HG02763 (cell line): ENCODE results near the gene PCDHGB4.
A peak's percentile ranks its signal among the peaks of the same experiment; 100 is the strongest.
"Not testable (repeated sequence)": the region's sequence is repeated elsewhere in the genome, so short reads cannot be mapped to it uniquely, and the experiment has no call there.

ENCODE experiments used
- ATAC-seq: cut with Tn5 transposase; IDR thresholded peaks from one replicate; pipeline ENCODE4 v1.9.1; 2021; ENCODE audit warnings: mild to moderate bottlenecking, moderate library complexity; ENCODE audit not compliant: unreplicated experiment

The PCDHGB4 gene

GRCh38 chr5:141366016-141366896, 21.2 kb upstream of the PCDHGB4 start:
- no peak for ATAC-seq

DNA sequence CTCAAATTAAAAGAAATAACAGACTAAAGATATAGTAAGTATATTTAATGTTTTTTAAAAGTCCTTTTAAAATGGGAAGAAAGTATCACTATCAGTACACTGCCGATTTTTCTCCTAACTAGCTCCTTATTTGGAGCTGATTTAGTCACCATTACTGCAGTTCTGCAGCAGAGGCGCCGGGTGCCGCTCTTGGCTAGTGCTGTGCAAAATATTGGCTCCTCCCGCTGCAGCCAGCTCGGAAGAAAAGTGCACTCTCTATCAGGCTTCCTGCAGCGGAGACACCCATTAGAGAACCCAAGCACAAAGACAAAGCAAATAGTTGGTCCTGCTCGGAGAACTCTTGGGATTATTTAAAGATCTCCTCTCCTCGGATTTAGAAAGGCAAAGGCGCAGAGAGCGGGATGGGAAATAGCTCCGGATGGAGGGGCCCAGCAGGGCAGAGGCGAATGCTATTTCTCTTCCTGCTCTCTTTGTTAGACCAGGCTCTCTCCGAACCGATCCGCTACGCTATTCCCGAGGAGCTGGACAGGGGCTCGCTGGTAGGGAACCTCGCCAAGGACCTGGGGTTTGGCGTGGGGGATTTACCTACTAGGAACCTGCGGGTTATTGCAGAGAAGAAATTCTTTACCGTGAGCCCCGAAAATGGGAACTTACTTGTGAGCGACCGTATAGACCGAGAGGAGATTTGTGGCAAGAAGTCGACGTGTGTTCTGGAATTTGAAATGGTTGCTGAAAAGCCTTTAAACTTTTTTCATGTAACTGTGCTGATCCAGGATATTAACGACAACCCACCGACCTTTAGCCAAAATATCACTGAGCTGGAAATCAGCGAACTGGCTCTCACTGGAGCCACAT, 17.3 kb upstream of the PCDHGB4 start, which contains the start of gene PCDHGB3:
PCDHGB3 (plus strand) TSS at position 249 of the 855 bp plus-strand sequence; CDS start at position 402, 153 bp downstream.
- peak; percentile 84 for ATAC-seq

DNA sequence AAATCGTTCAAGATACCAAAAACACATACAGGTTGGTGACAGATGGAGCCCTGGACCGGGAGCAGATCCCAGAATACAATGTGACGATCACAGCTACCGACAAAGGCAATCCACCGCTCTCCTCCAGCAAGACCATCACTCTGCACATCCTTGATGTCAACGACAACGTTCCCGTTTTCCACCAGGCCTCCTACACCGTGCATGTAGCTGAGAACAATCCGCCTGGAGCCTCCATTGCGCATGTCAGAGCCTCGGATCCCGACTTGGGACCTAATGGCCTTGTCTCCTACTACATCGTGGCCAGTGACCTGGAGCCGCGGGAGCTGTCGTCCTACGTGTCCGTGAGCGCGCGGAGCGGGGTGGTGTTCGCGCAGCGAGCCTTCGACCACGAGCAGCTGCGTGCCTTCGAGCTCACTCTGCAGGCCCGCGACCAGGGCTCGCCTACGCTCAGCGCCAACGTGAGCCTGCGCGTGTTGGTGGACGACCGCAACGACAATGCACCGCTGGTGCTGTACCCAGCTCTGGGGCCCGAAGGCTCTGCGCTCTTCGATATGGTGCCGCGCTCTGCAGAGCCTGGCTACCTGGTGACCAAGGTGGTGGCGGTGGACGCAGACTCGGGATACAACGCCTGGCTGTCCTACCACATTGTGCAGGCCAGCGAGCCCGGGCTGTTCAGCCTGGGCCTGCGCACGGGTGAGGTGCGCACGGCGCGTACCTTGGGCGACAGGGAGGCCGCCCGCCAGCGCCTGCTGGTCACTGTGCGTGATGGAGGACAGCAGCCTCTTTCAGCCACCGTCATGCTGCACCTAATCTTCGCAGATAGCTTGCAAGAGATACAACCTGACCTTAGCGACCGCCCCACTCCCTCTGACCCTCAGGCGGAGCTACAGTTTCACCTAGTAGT, 15.7 kb upstream of the PCDHGB4 start:
- no peak for ATAC-seq

DNA sequence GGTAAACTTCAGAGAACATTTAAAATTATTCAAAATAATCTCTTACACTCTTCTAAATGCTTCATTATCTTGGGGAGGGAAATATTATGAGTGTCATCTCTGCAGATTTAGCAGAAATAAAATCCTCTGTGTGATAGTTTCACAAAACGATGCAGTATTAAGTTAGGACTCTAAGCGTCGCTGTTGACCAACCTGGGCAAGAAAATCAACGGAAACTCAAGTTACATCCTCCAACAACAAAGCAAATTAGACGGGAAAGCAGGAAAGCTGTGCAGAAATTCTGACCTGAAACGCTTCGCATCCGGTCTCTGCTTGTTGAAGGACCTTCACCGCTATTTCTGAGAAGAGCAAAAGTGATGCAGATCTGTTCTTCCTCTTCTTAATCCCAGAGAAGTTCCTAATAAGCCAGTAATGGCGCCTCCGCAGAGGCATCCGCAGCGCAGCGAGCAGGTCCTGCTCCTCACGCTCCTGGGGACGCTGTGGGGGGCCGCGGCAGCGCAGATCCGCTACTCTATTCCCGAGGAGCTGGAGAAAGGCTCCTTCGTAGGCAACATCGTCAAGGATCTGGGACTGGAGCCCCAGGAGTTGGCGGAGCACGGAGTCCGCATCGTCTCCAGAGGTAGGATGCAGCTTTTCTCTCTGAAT, 13.7 kb upstream of the PCDHGB4 start, which contains the start of gene PCDHGA6:
PCDHGA6 (plus strand) TSS at position 219 of the 645 bp plus-strand sequence; CDS start at position 412, 193 bp downstream.
- no peak for ATAC-seq

DNA sequence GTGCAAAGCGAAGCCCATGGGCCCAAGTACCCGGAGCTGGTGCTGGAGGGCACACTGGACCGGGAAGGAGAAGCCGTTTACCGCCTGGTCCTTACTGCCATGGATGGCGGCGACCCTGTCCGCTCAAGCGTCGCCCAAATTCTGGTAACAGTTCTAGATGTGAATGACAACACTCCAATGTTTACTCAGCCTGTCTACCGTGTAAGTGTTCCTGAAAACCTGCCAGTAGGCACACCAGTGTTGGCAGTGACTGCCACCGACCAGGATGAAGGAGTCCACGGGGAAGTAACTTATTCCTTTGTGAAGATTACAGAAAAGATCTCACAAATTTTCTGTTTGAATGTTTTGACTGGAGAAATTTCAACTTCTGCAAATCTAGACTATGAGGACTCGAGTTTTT, 12.9 kb upstream of the PCDHGB4 start:
- ATAC-seq: no peak

- ATAC-seq: not testable (repeated sequence)
Observed at GRCh38 chr5:141375444-141376155, 11.9 kb upstream of the PCDHGB4 start.

DNA sequence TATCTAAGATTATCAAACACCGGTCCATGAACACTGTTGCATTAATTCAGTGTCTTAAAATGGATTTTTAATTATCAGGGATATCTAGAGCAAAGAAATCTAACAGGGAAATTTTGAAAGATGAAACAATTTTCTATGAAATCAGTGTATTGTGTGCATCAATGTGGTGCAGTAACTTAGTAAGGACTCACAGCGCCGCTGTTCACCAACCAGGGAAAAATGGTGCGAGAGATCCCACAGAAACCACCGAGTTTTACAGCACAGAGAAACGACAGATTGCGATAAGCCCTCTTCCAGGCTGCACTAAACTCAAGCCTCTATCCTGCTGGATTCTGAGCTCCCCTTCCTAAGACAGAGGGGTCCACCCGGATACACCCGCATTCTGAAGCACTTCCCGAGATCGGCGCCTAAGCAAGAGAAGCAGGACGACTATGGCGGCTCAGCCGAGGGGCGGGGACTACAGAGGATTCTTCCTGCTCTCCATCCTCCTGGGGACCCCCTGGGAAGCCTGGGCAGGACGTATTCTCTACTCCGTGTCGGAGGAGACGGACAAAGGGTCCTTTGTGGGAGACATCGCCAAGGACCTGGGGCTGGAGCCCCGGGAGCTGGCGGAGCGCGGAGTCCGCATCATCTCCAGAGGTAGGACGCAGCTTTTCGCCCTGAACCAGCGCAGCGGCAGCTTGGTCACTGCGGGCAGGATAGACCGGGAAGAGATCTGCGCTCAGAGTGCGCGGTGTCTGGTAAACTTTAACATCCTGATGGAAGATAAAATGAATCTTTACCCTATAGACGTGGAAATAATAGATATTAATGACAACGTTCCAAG, 4.8 kb upstream of the PCDHGB4 start, which contains the start of gene PCDHGA7:
PCDHGA7 (plus strand) TSS at position 274 of the 826 bp plus-strand sequence; CDS start at position 432, 158 bp downstream.
- ATAC-seq: no peak

DNA sequence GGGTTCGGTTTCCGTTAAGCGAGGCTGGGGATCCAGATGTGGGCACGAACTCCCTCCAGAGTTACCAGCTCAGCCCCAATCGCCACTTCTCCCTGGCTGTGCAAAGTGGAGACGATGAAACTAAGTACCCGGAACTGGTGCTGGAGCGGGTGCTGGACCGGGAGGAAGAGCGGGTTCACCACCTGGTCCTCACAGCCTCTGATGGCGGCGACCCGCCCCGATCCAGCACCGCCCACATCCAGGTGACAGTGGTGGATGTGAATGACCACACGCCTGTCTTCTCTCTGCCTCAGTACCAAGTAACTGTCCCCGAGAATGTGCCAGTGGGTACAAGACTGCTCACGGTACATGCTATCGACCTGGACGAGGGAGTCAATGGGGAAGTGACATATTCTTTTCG, 4.2 kb upstream of the PCDHGB4 start:
- ATAC-seq: no peak

GRCh38 chr5:141384471-141385267, 2.8 kb upstream of the PCDHGB4 start:
- ATAC-seq: no peak

GRCh38 chr5:141388661-141389060, 1.2 kb downstream of the PCDHGB4 start:
- no peak for ATAC-seq

DNA sequence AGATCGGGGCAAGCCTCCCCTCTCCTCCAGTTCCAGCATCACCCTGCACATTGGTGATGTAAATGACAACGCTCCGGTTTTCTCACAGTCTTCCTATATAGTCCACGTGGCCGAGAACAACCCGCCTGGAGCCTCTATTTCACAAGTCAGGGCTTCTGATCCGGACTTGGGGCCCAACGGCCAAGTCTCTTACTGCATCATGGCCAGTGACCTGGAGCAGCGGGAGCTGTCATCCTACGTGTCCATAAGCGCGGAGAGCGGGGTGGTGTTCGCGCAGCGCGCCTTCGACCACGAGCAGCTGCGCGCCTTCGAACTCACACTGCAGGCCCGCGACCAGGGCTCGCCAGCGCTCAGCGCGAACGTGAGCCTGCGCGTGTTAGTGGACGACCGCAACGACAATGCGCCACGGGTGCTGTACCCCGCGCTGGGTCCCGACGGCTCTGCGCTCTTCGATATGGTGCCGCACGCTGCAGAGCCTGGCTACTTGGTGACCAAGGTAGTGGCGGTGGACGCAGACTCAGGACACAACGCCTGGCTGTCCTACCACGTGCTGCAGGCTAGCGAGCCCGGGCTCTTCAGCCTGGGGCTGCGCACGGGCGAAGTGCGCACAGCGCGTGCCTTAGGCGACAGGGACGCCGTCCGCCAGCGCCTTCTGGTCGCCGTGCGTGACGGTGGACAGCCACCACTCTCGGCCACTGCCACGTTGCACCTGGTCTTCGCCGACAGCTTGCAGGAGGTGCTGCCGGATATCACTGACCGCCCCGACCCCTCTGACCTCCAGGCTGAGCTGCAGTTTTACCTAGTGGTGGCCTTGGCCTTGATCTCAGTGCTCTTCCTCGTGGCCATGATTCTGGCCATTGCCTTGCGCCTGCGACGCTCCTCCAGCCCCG, 1.9 kb downstream of the PCDHGB4 start:
- ATAC-seq: no peak

DNA sequence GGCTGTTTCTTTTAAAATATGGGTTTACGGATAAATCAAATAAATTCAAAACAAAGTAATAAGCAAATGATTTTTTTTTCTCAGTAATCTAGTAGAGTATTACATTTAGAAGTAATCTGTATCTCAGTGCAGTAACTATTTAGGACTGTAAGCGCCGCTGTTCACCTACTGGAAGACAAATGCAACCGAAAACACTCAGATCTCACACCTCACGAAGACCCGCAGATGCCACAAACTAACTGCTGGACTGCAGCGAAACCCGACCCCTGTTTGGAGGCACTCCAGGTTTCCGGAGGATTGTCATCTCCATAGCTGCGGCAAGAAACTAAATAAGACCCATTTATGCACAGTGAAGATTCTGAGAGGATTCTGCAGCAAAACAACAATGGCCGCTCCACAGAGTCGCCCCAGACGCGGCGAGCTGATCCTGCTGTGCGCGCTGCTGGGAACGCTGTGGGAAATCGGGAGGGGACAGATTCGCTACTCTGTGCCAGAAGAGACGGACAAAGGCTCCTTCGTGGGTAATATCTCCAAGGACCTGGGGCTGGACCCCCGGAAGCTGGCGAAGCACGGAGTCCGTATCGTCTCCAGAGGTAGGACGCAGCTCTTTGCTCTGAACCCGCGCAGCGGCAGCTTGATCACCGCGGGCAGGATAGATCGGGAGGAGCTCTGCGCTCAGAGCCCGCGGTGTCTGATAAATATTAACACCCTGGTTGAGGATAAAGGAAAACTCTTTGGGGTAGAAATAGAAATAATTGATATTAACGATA, 5.1 kb downstream of the PCDHGB4 start, which contains the start of gene PCDHGA8:
PCDHGA8 (plus strand) TSS at position 205 of the 770 bp plus-strand sequence; CDS start at position 386, 181 bp downstream.
- ATAC-seq: no peak

DNA sequence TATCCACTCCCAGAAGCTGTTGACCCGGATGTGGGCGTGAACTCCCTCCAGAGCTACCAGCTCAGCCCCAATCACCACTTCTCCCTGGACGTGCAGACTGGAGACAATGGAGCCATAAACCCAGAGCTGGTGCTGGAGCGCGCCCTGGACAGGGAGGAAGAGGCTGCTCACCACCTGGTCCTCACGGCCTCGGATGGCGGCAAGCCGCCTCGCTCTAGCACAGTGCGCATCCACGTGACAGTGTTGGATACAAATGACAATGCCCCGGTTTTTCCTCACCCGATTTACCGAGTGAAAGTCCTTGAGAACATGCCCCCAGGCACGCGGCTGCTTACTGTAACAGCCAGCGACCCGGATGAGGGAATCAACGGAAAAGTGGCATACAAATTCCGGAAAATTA, 5.8 kb downstream of the PCDHGB4 start:
- no peak for ATAC-seq

DNA sequence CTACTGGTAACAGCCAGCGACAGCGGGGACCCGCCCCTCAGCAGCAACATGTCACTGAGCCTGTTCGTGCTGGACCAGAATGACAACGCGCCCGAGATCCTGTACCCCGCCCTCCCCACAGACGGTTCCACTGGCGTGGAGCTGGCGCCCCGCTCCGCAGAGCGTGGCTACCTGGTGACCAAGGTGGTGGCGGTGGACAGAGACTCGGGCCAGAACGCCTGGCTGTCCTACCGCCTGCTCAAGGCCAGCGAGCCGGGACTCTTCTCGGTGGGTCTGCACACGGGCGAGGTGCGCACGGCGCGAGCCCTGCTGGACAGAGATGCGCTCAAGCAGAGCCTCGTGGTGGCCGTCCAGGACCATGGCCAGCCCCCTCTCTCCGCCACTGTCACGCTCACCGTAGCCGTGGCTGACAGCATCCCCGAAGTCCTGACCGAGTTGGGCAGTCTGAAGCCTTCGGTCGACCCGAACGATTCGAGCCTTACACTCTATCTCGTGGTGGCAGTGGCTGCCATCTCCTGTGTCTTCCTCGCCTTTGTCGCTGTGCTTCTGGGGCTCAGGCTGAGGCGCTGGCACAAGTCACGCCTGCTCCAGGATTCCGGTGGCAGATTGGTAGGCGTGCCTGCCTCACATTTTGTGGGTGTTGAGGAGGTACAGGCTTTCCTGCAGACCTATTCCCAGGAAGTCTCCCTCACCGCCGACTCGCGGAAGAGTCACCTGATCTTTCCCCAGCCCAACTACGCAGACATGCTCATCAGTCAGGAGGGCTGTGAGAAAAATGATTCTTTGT, 7.1 kb downstream of the PCDHGB4 start:
- not testable (repeated sequence) for ATAC-seq
